DMS153 (cell line): Measurements from ENCODE around the gene ANKZF1.

ENCODE experiments used
- DNase-seq: peaks from one replicate; lab custom pipeline; 2025; lab: John Stamatoyannopoulos, UW

ANKZF1 gene

DNA sequence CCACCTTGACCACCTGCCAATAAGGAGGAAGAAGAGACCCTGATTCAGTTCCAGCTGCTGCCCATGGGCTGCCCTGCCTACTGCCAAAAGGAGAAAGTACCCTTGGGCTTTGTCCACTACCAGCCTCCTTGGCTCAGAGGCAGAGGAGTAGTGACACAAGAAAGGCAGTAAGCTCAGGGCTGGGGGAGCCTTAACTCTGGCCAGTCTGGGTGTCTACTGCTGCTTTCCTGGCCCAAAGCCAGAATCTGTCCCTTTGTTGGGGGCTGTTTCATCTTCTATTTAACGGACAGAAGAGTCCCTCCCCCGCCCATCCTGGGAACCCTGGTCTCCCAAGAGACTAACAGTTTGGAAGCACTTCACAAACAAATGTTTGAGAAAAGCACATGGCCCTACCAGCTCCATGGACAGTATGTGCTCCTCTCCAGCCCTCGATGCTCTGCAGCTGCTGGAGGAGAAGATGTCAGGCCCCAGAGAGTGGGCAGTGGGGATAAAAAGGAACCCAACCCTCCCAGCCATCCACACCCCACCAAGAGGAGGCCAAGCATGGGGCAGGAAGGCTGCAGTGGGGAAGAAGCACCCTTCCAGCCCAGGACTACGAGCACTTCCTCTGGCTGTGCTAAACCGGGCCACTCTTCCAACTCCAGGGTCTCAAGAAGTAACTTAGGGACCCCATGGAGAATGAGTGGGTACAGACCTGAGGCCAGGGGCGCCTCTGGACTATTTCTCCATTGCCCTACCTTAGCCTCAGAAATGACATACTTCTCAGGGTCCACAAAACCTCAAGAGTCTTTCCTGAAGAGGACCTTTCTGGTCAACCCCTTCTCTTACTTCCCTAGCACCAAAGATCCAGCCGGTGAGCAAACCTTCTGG lies 1.3 kb upstream of the ANKZF1 start:
- no peak for DNase-seq

DNA sequence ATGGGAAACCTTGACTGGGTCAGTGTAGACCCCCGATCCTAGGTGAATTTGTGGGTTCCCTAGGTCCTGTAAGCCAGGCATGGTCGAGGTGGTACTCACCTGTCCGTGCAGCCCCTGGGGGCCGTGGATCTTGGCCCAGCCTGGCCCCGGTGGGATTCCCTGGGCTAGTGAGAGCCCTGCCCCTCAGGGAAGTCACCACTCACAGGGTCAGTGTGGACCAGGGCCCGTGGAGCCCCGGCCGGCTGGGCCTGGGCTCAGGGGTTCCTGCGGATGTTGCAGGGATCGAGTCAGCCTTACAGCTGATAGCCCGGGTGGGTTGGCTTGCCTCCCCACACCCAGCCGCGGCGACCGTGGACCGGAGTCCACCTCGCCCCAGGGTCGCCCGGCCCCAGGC lies 698 bp upstream of the ANKZF1 start:
- no peak for DNase-seq

DNA sequence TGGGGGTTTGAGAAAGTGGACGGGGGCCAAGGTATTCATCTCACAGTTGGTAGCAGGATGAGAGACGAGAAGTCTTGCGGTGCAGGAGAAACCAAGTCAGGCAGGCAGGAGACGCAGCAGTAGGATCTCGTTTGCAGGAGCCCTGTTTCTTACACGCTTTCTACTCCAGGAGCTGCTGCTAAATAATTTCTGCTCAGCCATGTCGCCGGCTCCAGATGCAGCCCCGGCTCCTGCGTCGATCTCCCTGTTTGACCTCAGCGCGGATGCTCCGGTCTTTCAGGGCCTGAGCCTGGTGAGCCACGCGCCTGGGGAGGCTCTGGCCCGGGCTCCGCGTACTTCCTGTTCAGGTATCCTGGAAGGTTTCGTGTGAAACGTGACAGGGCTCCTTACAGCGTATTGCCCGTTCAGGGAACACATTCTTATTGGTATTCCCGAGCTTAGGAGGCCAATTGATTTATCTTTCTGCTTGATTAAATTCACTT lies 494 bp downstream of the ANKZF1 start:
- DNase-seq, result no peak

DNA sequence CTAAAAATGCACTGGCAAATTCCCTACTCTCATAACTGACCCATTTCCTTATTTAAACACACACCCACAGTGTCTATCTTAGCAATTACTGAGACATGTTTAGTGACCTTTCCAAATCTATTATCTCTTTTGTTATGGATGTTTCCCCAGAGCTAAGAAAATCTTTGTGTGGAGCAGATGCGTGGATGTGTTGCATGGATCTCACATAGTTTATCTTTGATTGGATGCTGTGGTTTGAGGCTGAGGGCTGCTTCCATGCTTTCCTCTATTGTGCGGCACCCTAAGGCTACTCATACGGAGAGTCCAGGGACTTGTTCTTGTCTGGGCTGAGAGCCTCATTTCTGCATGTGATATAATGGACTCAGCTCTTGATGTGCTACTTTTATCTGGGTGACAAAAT lies 4.7 kb downstream of the ANKZF1 start:
- DNase-seq, result no peak

DNA sequence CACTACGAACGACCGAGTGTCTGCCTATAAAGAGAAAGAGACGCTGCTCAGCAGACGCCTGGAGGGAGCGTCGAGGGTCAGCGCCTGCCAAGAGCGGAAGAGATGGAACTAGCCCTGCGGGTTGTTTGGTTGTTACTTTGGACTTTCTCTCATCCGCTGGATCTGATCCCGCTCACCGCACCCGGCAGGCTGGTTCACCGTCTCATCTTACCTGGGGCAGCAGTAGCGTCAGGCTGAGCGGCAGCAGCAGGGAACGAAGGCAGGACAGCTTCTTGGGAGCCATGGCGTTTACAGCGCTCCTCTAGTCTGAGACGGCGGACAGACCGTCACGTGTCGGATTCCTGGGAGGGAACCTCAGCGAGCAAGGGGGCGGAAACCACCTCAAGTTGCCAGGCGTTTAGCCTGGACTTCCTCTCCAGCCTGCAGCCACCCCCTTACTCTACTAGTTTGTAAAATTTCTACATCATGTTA lies 13.7 kb downstream of the ANKZF1 start:
- DNase-seq, result no peak

DNA sequence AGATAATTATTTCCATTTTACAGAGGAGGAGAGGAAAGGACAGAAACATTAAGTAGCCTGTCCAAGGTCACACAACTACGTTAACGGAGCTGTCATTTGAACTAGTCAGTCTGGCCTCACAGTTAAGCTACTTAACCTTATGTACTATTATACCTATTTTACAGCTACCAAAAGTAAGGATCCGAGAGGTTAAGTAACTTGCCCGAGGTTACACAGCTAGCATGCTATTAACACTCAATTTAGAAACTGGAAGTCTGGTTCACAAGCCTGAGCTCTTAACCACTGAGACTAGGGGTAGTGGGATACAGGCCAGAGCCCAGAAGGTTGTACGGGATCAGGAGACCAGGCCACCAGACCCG lies 15.2 kb downstream of the ANKZF1 start:
- DNase-seq, result no peak

DNA sequence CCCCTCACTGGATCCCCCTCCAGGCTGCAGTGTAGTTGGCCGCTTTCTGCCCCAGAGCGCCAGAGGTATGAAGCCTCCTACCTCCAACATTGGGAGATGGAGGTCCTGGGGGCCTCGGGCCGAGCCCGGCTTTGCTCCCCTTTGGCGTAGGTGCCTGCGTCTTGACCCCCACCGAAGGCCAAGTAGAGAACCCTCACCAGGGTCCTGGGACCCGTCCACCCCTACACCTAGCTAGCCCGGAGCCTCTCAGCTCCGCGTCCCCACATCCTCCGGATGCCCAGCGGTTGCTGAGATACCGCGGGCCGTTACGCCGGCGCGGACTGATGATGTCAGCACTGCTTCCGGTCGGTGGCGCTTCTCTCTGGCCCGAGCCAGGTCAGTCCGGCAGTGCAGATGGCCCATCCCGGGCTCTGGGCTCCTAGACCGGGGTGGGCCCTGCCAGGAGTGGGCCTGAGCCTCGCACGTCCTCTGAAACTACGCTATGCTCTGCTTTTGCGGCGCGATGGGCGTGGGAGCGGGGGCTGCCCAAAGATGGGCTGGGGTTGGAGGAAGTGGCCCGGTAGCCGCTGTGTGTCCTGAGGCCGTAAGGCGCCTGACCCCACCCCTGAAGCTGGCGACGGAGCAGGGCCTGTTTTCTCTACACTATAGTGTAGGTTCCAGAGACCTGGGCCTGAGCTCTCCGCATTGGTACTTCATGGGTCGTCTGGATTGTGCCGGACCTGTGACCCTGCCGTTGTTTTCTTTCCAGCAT lies 15.7 kb downstream of the ANKZF1 start, which contains the start of the genes GLB1L and STK16:
TSS of gene GLB1L (minus strand) at position 297 of the 751 bp plus-strand sequence. CDS start 1,871 bp downstream, outside the sequence.
TSS of gene STK16 (plus strand) at position 332 of the 751 bp plus-strand sequence. CDS start 521 bp downstream, outside the sequence.
- DNase-seq, result peak; percentile 80

DNA sequence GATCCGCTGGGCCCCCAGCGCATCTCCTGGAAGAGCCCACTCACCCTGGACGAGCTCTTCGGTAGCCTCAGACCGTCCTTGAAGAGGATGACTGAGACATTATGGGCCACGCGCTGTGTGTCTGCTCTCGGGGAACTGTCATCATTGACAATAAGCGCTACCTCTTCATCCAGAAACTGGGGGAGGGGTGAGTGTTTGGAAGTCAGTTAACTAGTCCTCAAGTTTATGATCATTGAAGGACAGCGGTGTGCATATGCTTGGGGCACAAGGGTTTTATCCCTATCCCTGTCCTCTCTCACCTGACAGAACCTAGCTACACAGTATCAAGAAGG lies 16.3 kb downstream of the ANKZF1 start:
- DNase-seq, result no peak

DNA sequence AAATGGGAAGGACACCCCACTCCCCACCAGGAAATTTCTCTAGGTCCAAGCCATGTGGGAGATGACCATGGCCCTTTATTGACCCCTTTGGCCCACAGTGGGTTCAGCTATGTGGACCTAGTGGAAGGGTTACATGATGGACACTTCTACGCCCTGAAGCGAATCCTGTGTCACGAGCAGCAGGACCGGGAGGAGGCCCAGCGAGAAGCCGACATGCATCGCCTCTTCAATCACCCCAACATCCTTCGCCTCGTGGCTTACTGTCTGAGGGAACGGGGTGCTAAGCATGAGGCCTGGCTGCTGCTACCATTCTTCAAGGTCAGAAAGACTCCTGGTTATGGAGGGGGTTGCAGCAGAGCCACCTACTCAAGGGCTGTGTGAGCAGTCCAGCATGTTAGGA lies 17.0 kb downstream of the ANKZF1 start:
- DNase-seq, result no peak

DNA sequence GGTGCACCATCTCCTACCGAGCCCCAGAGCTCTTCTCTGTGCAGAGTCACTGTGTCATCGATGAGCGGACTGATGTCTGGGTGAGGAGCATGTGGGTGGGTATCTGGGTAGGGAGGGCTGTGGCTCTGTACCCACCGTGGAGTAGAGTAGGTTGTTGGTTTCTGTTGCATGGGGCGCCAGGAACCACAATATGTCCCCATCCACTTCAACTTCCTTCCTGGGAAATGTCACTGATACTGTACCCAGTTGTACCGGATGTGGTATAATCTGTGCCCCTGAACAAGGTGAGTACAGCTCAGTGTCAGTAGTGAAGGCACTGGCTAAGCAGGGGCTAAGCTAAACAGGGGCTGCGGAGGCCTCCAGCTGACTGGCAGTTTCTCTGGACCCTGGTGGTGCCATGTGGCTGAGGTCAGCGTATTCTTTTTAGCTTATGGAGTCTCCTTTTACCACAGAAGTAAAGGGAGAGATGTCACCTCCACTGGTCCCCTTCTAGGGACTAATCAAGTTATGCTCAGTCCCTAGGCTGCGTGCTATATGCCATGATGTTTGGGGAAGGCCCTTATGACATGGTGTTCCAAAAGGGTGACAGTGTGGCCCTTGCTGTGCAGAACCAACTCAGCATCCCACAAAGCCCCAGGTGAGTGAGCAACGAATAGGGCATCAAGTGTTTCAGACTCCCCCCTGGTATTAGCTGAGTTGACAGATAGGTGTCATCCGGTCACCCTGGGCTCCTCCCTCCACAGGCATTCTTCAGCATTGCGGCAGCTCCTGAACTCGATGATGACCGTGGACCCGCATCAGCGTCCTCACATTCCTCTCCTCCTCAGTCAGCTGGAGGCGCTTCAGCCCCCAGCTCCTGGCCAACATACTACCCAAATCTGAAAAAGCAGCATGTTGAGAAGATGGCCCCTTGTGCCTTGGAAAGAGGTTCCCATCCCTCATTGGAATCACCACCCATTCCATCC lies 18.4 kb downstream of the ANKZF1 start:
- DNase-seq, result no peak

DNA sequence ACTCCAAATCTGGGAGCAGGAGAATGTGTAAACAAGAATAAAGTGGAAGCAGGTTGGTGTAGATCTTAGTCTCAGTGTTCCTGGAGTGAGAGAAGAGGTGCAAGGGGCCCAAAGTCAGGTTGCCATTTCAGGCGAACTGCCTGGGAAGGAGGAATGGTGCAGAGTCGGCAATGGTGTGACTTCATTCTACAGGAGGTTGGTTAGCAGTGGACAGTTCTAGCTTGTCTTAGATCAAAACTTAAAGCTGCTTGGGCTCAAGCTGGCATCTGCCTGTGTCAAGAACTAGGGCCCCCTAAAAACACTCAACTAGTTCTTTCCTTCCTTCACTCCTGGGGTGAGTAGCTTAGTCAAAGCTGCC lies 19.2 kb downstream of the ANKZF1 start:
- DNase-seq, result no peak

DNA sequence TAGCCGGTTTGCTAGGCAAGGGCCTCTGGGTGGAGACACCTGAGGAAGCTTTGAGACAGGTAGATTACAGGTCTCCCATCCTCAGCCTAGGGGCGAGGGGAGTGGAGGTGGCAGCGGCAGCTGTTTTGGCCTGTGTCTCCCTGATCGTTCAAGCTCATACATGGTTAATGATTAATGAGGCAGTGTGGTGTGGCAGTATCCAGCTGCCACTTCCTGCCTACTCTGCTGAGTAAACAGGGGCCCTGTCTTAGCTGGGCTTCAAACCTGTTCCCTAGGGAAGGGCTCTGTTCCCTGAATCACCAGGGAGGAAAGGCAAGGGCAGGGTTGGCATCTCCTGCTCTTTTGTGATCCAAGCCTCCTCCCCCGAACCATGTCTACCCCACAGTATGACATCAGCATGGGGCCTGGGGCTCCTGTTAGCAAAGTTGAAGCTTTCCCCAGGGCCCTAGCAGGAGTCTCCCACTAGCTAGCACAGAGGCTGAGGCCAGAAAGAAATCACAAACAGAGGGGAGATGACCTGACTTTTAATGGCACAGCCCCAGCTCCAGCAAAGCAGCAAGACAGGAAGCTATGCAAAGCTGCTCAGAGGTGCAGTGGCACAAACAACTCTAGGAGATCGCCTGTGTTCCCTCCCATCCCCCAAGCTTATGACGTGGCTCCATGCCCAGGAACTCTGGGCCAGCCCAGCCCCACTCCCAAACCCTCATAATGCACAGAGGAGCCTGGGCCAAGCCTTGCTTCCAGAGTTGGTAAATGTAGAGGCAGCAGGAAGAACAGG lies 19.8 kb downstream of the ANKZF1 start:
- peak; percentile 98 for DNase-seq

DNA sequence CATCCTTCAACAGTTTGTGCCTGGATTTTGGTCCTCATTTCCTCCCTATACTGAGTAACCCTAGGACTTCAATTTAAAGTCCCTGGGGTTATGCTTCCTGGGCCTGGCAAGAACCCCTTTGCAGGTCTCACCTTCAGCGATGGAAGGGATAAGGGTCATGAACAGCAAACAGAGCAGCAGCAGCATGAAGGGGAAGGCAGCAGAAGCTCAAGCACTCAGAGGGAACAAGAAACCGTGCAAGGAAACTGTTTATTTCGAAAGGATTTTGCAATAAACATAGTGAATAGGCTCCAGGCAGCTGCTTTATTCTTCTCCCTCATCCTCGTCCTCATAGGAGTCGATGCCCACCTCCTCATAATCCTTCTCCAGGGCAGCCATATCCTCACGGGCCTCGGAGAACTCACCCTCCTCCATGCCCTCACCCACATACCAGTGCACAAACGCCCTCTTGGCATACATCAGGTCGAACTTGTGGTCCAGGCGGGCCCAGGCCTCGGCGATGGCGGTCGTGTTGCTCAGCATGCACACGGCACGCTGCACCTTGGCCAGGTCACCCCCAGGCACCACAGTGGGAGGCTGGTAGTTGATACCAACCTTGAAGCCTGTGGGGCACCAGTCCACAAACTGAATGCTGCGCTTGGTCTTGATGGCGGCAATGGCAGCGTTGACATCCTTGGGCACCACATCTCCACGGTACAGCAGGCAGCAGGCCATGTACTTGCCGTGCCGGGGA lies 20.6 kb downstream of the ANKZF1 start:
- no peak for DNase-seq

DNA sequence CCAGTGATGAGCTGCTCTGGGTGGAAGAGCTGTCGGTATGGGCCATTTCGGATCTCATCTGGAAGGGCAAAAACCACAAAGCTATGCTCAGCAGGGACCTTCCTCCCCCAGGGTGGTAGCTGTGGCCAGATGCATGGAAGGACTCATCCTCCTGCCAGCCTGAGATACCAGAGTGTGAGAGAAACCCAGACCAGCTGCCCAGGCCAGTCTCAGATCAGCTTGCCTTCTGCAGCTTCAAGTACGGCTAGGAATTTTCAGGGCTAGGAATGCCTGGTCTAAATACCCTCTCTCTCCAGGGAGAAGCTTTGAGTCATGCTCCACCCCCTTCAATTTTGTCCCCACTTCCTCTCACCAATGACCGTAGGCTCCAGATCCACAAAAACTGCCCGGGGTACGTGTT lies 22.1 kb downstream of the ANKZF1 start:
- no peak for DNase-seq

DNA sequence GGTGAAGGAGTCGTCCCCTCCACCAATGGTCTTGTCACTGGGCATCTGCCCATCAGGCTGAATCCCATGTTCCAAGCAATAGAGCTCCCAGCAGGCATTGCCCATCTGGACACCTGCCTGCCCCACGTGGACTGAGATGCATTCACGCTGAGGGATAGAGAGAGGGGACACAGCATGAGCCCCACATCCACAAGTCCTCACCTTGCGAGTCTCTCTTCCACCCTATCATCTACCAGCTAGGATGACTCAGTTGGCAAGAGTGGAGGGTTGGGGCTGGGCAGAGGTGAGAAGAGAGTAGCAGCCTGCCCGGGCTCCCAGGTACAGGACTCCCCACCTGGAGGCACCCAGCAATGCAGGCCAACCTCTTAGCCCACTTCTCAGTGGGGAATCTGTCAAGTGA lies 22.5 kb downstream of the ANKZF1 start:
- no peak for DNase-seq

DNA sequence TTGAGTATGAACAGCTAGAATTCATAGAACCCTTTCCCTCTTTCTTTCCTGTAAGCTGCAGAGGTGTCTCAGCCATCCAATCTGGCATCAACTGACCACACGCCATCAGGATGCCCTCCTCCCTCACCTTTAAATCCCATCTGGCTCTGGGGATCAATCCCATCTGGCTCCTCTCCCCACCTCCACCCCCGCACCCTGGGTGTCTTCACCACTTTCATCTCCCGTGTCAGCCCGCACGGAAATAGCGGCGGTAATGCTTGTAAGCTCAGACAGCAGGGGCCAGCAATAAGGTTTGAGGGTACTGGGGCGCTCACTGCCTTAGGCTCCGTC lies 22.9 kb downstream of the ANKZF1 start:
- DNase-seq, result peak; percentile 6

DNA sequence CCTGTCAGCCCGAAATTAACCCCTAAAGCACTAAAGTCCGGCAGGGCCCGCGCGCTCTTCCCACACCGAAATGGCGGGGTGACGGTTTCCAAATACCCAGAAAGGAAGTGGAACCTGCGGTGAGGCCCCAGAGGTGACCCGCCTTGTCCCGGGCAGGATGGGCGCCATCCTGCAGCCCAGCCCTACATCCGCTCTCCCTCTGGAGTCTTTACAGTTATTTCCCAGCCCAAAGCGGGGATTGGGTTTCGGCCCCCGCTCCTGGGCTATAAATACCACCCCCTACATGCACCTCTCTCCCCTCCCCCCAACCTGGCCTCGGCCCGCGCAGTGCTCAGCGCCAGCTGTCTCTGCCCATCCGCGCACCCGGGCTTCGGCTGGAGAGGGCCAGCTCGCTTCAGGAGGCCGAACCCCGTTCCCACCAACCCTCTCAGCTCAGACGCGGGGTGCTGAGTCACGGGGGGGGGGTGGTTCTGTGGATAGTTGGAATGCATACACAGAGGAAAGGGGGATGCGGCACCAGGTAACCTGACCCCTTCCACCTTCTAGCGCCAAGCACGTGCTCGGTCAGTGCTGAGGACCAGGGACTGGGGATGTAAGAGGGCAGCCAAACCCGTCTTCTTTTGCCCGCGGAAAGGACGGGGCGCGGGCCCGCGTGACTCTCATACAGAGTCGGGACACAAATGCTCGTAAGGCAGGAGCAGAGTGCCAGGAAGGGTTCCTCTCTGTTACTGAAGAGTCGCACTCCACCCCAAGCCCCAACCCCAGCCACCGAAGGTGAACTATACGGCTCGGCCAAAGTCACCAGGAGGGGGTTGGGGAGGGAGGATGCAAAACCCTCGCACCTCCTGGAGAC lies 23.5 kb downstream of the ANKZF1 start, which contains the start of gene TUBA4B:
TSS of gene TUBA4B (plus strand) at position 344 of the 853 bp plus-strand sequence. CDS start at position 509, 165 bp downstream.
- no peak for DNase-seq

DNA sequence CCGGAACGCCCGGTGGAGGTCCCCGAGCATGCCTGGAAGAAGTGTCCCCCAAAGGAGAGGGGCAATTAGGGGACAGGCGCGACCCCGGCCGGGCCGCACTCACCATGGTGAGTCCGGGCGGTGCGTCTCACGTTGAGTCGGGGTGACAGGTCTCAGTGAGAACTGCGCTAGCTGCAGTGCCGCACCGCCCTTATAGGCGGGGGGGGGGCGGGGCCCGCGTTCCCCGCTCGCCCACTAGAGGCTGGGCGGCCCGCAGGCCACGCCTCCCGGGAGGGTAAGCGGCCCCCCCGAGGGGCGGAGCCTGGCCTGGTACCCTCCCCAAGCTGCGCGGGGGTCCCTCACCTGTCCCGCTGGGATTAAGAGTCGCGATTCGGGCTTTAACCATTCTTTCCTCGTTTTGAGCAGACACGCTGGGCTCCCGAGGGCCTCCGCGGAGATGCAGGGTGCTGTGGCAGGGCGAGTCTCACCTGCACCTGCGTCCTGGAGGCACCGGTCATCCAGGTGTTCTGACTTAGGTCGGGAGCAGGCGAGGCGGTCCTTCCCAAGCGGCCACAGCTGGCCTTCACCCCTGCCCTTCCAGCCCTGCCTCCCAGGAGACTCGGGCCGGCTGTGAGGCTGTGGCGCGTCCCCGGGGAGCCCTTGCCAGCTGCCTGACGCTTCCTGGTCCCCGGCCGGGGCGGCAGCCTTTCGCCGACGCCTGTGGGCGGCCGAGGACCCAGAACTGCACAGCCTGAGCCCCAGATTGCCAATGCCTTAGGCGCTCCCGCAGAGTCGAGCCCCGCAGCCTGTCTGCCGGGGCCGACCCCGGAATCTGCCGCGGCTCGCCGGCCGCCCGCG lies 24.4 kb downstream of the ANKZF1 start, which contains the start of gene TUBA4A:
TSS of gene TUBA4A (minus strand) at position 166 of the 837 bp plus-strand sequence. CDS start at position 106, 60 bp downstream.
- DNase-seq, result peak; percentile 71
